ENCODE data around the gene HES5. TPM values are rescaled to one million over a fixed set of nuclear protein-coding genes. Genes with fewer than 3 reads are reported as not detected.
A peak's percentile ranks its signal among the peaks of the same experiment; 100 is the strongest.

The HES5 gene
- total RNA-seq, 1 experiment from 2014 or later: not detected

DNA sequence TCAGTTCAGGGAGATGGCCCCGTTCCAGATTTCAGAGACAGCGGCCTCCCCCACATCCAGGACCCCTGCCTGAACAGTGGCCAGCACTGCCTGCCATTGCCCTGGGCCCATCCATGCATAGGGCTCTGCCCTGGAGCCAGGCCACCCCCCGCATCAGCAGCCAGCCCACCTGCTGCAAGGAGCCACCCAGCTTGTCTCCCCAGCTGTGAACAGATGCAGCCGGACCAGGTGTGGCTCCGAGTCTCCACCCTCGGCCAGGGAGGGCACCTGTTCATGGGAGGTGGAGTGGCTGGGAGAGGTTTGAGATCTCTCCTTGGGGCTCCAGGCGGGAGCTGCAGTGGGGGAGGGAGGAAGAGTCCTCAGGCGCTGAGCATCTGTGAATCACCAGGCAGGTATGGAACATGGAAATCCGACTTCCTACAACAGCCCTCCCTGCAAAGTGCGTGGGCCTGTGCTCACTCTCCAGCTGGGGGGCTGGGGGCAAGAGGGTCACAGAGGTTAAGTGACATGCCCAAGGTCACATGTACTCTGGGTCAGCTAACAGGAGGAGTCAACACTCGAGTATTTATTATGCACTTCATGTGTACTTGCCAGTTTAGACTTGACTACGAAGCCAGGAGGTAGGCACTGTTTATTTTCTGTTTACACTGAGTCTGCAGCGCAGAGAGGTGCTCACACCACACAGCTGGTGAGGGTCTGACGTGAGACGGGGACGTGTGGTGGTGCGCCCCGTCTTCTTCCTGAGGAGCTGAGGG, 4.8 kb upstream of the HES5 start:
- TF ChIP-seq, protein P1, sequence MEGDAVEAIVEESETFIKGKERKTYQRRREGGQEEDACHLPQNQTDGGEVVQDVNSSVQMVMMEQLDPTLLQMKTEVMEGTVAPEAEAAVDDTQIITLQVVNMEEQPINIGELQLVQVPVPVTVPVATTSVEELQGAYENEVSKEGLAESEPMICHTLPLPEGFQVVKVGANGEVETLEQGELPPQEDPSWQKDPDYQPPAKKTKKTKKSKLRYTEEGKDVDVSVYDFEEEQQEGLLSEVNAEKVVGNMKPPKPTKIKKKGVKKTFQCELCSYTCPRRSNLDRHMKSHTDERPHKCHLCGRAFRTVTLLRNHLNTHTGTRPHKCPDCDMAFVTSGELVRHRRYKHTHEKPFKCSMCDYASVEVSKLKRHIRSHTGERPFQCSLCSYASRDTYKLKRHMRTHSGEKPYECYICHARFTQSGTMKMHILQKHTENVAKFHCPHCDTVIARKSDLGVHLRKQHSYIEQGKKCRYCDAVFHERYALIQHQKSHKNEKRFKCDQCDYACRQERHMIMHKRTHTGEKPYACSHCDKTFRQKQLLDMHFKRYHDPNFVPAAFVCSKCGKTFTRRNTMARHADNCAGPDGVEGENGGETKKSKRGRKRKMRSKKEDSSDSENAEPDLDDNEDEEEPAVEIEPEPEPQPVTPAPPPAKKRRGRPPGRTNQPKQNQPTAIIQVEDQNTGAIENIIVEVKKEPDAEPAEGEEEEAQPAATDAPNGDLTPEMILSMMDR (IDR thresholded peaks at IDR 0.05; ENCODE audit: unreplicated experiment): no peak
- Mint-ChIP-seq H3K27ac (ENCODE audit: unreplicated experiment) (no peak overlapping the region), H3K27me3 (ENCODE audit: unreplicated experiment) (peaks cover 12% of the 10 kb centered on the region), H3K36me3 (ENCODE audit: insufficient read depth, unreplicated experiment) (no peaks in the 10 kb centered on the region), H3K9me3 (ENCODE audit: low read depth, unreplicated experiment) (no peaks in the 10 kb centered on the region), H3K4me3 (ENCODE audit: low read depth, unreplicated experiment) (no peak overlapping the region), H3K4me1 (ENCODE audit: low read depth, unreplicated experiment) (peaks cover 8% of the 10 kb centered on the region)
- DNase-seq: peak; percentile 40
- intact Hi-C loops (cut with micrococcal nuclease; ENCODE audit: unreplicated experiment): no loop called here
- BruUV-seq (replicated peaks): no TSS peak
- CTCF ChIA-PET: interaction anchor here (1.0 to 1.8 kb wide), 2 partner anchors 9 to 14 kb away, joined by 5 to 8 read pairs; partner anchors contain the start of gene PANK4

DNA sequence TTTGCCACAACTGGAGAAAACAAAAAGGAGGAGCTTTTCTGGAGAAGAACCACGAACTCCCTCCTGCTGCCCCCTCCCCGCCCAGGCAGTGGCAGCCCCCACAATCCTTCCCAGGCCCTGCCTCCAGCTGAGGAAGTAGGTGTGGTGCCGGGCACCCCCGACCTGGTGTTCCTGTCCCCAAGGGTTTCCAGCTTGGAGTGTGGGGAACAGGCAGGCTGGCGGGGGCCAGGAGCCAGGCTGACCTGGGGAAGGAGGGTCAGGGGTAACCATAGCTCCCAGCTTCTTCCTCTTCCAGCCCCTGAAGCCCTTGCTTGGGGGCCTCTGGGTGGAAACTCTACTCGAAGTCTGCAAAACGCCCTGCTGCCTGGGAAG, 4.2 kb upstream of the HES5 start:
- Mint-ChIP-seq H3K27me3 (ENCODE audit: unreplicated experiment) (peaks cover 12% of the 10 kb centered on the region), H3K4me3 (ENCODE audit: low read depth, unreplicated experiment) (no peak overlapping the region), H3K36me3 (ENCODE audit: insufficient read depth, unreplicated experiment) (no peaks in the 10 kb centered on the region), H3K27ac (ENCODE audit: unreplicated experiment) (no peak overlapping the region), H3K9me3 (ENCODE audit: low read depth, unreplicated experiment) (no peaks in the 10 kb centered on the region), H3K4me1 (ENCODE audit: low read depth, unreplicated experiment) (peaks cover 8% of the 10 kb centered on the region)
- TF ChIP-seq, protein P1 (IDR thresholded peaks at IDR 0.05; ENCODE audit: unreplicated experiment): no peak
- DNase-seq: no peak
- no TSS peak for BruUV-seq (replicated peaks)
- CTCF ChIA-PET: interaction anchor here (1.0 kb wide), 1 partner anchor 14 kb away, joined by 5 read pairs; no protein-coding TSS in a partner anchor
- intact Hi-C loops (cut with micrococcal nuclease; ENCODE audit: unreplicated experiment): no loop called here

DNA sequence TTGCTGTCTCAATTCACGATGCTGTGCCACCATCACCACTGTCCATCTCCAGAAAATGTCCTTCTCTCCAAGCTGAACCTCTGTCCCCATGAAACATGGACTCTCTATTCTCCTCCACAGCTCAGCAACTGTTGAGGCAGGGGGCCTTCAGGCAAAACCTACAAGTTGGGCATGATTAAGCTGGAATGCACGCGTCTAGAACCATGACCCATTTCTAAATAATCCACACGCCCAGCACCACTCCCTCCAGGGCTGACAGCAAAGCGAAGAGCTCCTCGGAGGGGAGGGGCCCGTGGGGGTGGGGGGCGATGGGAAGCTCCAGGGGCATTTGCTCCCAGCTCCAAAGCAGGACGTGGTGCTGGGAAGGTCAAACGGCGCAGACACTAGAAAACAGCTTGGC, 3.3 kb upstream of the HES5 start:
- TF ChIP-seq, protein P1 (IDR thresholded peaks at IDR 0.05; ENCODE audit: unreplicated experiment): no peak
- no TSS peak for BruUV-seq (replicated peaks)
- intact Hi-C loops (cut with micrococcal nuclease; ENCODE audit: unreplicated experiment): no loop called here
- peaks cover 8% of the 10 kb centered on the region for H3K4me1 Mint-ChIP-seq (ENCODE audit: low read depth, unreplicated experiment)
- CTCF ChIA-PET: no interaction called here
- H3K4me3 Mint-ChIP-seq (ENCODE audit: low read depth, unreplicated experiment): no peak overlapping the region
- no peaks in the 10 kb centered on the region for H3K36me3 Mint-ChIP-seq (ENCODE audit: insufficient read depth, unreplicated experiment)
- H3K9me3 Mint-ChIP-seq (ENCODE audit: low read depth, unreplicated experiment): no peaks in the 10 kb centered on the region
- DNase-seq: no peak
- H3K27ac Mint-ChIP-seq (ENCODE audit: unreplicated experiment): no peak overlapping the region
- peaks cover 12% of the 10 kb centered on the region for H3K27me3 Mint-ChIP-seq (ENCODE audit: unreplicated experiment)

DNA sequence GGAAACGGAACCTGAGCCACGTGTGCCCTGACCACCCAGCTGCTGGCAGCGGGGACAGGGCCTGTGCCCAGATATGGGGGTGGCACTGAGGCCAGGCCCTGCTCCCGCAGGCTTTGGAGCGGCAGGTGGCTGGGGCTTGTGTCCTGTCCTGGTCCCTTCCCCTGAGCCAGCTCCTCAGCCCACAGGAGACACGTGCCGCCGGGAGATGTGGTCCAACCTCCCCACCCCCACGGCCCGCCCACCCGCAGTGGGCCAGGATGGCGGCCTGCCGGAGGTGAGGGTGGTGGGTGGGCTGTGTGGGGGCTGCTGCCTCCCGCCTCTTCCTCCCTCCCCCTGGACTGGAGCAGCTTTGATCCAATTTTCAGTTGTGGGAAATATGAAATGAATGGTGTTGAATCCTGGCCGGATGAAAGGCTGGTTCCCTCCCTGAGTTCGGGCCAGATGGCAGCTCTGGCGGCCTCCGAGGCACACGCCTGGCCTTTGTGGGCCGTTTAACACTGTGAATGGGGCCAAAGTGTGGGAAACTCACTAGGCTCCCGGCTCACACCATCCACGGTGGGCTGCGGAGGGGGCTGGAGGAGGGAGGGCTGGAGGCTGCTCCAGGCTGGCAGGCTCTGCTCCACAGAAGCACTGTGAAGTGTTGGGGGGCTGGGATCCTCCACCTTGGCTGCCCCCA, 2.6 kb upstream of the HES5 start:
- H3K27me3 Mint-ChIP-seq (ENCODE audit: unreplicated experiment): peaks cover 12% of the 10 kb centered on the region

More for the DNA sequence above, 2.6 kb upstream of the HES5 start:
- CTCF ChIA-PET: no interaction called here
- no peaks in the 10 kb centered on the region for H3K9me3 Mint-ChIP-seq (ENCODE audit: low read depth, unreplicated experiment)
- no peak for DNase-seq
- TF ChIP-seq, protein P1 (IDR thresholded peaks at IDR 0.05; ENCODE audit: unreplicated experiment): no peak
- no peak overlapping the region for H3K4me3 Mint-ChIP-seq (ENCODE audit: low read depth, unreplicated experiment)
- no peaks in the 10 kb centered on the region for H3K36me3 Mint-ChIP-seq (ENCODE audit: insufficient read depth, unreplicated experiment)
- intact Hi-C loops (cut with micrococcal nuclease; ENCODE audit: unreplicated experiment): no loop called here
- no TSS peak for BruUV-seq (replicated peaks)
- H3K4me1 Mint-ChIP-seq (ENCODE audit: low read depth, unreplicated experiment): peaks cover 8% of the 10 kb centered on the region
- H3K27ac Mint-ChIP-seq (ENCODE audit: unreplicated experiment): no peak overlapping the region

Measured in Calu3 (cell line).